ENCODE results near the gene CNTNAP4.

Gene CNTNAP4

GRCh38 chr16:76373998-76374397 is 96.8 kb downstream of the CNTNAP4 start:
- DNase-seq: no peak
- Histone ChIP-seq H3K4me1 (no peaks in the 10 kb centered on the region), H3K9me3 (no peaks in the 10 kb centered on the region), H3K36me3 (no peaks in the 10 kb centered on the region), H3K4me3 (ENCODE audit: low read depth, low read length) (no peak overlapping the region), H3K27me3 (no peaks in the 10 kb centered on the region)
- TF ChIP-seq CTCF (IDR thresholded peaks at IDR 0.05; ENCODE audit: low read depth, low read length): no peak

- Histone ChIP-seq H3K9me3 (no peaks in the 10 kb centered on the region), H3K36me3 (no peaks in the 10 kb centered on the region), H3K4me1 (no peaks in the 10 kb centered on the region), H3K27me3 (no peaks in the 10 kb centered on the region), H3K4me3 (ENCODE audit: low read depth, low read length) (no peak overlapping the region)
- no peak for DNase-seq
- no peak for TF ChIP-seq CTCF (IDR thresholded peaks at IDR 0.05; ENCODE audit: low read depth, low read length)
Observed at GRCh38 chr16:76376988-76377387, 99.8 kb downstream of the CNTNAP4 start.

GRCh38 chr16:76378020-76378419 is 100.8 kb downstream of the CNTNAP4 start:
- Histone ChIP-seq H3K4me1 (no peaks in the 10 kb centered on the region), H3K9me3 (no peaks in the 10 kb centered on the region), H3K4me3 (ENCODE audit: low read depth, low read length) (no peak overlapping the region), H3K36me3 (no peaks in the 10 kb centered on the region), H3K27me3 (no peaks in the 10 kb centered on the region)
- no peak for TF ChIP-seq CTCF (IDR thresholded peaks at IDR 0.05; ENCODE audit: low read depth, low read length)
- no peak for DNase-seq

GRCh38 chr16:76381096-76381495 is 103.9 kb downstream of the CNTNAP4 start:
- Histone ChIP-seq H3K4me3 (ENCODE audit: low read depth, low read length) (no peak overlapping the region), H3K27me3 (no peaks in the 10 kb centered on the region), H3K9me3 (no peaks in the 10 kb centered on the region), H3K36me3 (no peaks in the 10 kb centered on the region), H3K4me1 (no peaks in the 10 kb centered on the region)
- TF ChIP-seq CTCF (IDR thresholded peaks at IDR 0.05; ENCODE audit: low read depth, low read length): no peak
- no peak for DNase-seq

- no peaks in the 10 kb centered on the region for H3K27me3 ChIP-seq
- no peak for DNase-seq
- no peak for TF ChIP-seq CTCF (IDR thresholded peaks at IDR 0.05; ENCODE audit: low read depth, low read length)
- no peak overlapping the region for H3K4me3 ChIP-seq (ENCODE audit: low read depth, low read length)
- H3K36me3 ChIP-seq: no peaks in the 10 kb centered on the region
- H3K9me3 ChIP-seq: no peaks in the 10 kb centered on the region
- no peaks in the 10 kb centered on the region for H3K4me1 ChIP-seq
Observed at GRCh38 chr16:76385601-76386230, 108.5 kb downstream of the CNTNAP4 start.

GRCh38 chr16:76386784-76387183 is 109.6 kb downstream of the CNTNAP4 start:
- Histone ChIP-seq H3K9me3 (no peaks in the 10 kb centered on the region), H3K36me3 (no peaks in the 10 kb centered on the region), H3K4me3 (ENCODE audit: low read depth, low read length) (no peak overlapping the region), H3K4me1 (no peaks in the 10 kb centered on the region), H3K27me3 (no peaks in the 10 kb centered on the region)
- TF ChIP-seq CTCF (IDR thresholded peaks at IDR 0.05; ENCODE audit: low read depth, low read length): no peak
- no peak for DNase-seq
